ENCODE data around the gene JOSD2.

The JOSD2 gene

GRCh38 chr19:50512999-50513745 is 2.2 kb upstream of the JOSD2 start:
- no peak for DNase-seq

- no peak for DNase-seq
Observed at GRCh38 chr19:50512112-50512998, 1.4 kb upstream of the JOSD2 start.

- no peak for DNase-seq
Observed at GRCh38 chr19:50510700-50511068, 307 bp downstream of the JOSD2 start.

GRCh38 chr19:50510121-50510670 is 795 bp downstream of the JOSD2 start:
- DNase-seq = no peak

- DNase-seq = no peak
Observed at GRCh38 chr19:50509366-50509765, 1.6 kb downstream of the JOSD2 start.

- DNase-seq = no peak
Observed at GRCh38 chr19:50508843-50509190, 2.2 kb downstream of the JOSD2 start.

- no peak for DNase-seq
Observed at GRCh38 chr19:50507376-50507775, 3.6 kb downstream of the JOSD2 start.

GRCh38 chr19:50506700-50507099 is 4.3 kb downstream of the JOSD2 start:
- DNase-seq = no peak

GRCh38 chr19:50505856-50506611 is 5.0 kb downstream of the JOSD2 start:
- no peak for DNase-seq

- no peak for DNase-seq
Observed at GRCh38 chr19:50501568-50502475, 9.2 kb downstream of the JOSD2 start.

- DNase-seq = no peak
Observed at GRCh38 chr19:50501186-50501567, 9.8 kb downstream of the JOSD2 start.

- no peak for DNase-seq
Observed at GRCh38 chr19:50500753-50501151, 10.2 kb downstream of the JOSD2 start.

- DNase-seq = no peak
Observed at GRCh38 chr19:50500060-50500752, 10.8 kb downstream of the JOSD2 start.

GRCh38 chr19:50498219-50499056 is 12.6 kb downstream of the JOSD2 start:
- no peak for DNase-seq

- no peak for DNase-seq
Observed at GRCh38 chr19:50497022-50497405, 14.0 kb downstream of the JOSD2 start.

- DNase-seq = no peak
Observed at GRCh38 chr19:50496189-50497021, 14.6 kb downstream of the JOSD2 start.

- no peak for DNase-seq
Observed at GRCh38 chr19:50495020-50495531, 15.9 kb downstream of the JOSD2 start.

- DNase-seq = no peak
Observed at GRCh38 chr19:50494186-50495019, 16.6 kb downstream of the JOSD2 start.

All from NCI-H1048 (cell line).